Measurements from ENCODE around the gene PNPLA7.
"Not testable (repeated sequence)": the region's sequence is repeated elsewhere in the genome, so short reads cannot be mapped to it uniquely, and the experiment has no call there.

PNPLA7 gene

GRCh38 chr9:137552022-137552768, 2.0 kb upstream of the PNPLA7 start:
- peak in 1 of 2 donors; percentile 27 for DNase-seq (ENCODE audit: low read depth in 2 of 2)
- TF ChIP-seq, protein P1, sequence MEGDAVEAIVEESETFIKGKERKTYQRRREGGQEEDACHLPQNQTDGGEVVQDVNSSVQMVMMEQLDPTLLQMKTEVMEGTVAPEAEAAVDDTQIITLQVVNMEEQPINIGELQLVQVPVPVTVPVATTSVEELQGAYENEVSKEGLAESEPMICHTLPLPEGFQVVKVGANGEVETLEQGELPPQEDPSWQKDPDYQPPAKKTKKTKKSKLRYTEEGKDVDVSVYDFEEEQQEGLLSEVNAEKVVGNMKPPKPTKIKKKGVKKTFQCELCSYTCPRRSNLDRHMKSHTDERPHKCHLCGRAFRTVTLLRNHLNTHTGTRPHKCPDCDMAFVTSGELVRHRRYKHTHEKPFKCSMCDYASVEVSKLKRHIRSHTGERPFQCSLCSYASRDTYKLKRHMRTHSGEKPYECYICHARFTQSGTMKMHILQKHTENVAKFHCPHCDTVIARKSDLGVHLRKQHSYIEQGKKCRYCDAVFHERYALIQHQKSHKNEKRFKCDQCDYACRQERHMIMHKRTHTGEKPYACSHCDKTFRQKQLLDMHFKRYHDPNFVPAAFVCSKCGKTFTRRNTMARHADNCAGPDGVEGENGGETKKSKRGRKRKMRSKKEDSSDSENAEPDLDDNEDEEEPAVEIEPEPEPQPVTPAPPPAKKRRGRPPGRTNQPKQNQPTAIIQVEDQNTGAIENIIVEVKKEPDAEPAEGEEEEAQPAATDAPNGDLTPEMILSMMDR (IDR thresholded peaks at IDR 0.05; ENCODE audit: low read depth, low read length) = no peak

DNA sequence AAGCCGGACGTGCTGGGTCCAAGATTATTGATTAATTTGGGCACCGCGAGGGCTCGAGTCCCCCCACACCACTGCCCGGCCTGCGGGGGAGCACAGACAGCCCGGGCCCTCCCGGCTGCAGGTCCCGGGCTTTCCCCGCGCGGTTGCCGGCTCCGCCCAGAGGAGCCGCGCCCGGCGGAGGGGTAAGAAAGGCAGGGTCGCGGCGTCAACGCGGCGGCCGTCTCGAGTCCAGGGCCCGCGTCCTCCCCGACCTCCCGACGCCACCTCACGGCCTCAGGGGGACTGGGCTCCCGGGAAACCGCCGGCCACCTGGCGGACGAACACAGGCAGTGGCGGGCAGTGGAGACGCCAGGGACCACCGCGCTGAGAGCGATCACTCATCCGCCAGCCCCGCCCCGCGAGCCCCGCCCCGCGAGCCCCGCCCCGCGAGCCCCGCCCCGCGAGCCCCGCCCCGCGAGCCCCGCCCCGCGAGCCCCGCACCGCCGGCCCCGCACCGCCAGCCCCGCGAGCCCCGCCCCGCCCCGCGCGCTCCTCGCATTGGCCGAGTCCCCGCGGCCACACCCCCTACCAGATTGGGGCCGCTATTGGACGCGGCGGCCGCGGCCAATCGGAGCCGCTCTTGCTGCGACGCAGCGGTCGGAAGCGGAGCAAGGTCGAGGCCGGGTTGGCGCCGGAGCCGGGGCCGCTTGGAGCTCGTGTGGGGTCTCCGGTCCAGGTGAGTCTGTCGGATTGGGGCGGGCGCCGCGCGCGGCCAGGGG, 1.2 kb upstream of the PNPLA7 start, which contains the start of gene MRPL41:
Gene MRPL41 (plus strand): TSS at position 616 of the 758 bp plus-strand sequence. CDS start 203 bp downstream, outside the sequence.
- TF ChIP-seq, protein P1 (IDR thresholded peaks at IDR 0.05; ENCODE audit: low read depth, low read length) = peak; percentile 27
- DNase-seq (ENCODE audit: low read depth in 2 of 2) = peak; percentile 85 to 91
- H3K4me3 ChIP-seq (replicated peaks in 1 of 2; ENCODE audit: low read depth in 2 of 2, low read length in 2 of 2) = peak within 1 kb of the TSS; percentile 70 to 89

More at GRCh38 chr9:137552022-137552768, 2.0 kb upstream of the PNPLA7 start:
- peak overlapping the region; percentile 70 to 89 for H3K4me3 ChIP-seq (replicated peaks in 1 of 2; ENCODE audit: low read depth in 2 of 2, low read length in 2 of 2)

DNA sequence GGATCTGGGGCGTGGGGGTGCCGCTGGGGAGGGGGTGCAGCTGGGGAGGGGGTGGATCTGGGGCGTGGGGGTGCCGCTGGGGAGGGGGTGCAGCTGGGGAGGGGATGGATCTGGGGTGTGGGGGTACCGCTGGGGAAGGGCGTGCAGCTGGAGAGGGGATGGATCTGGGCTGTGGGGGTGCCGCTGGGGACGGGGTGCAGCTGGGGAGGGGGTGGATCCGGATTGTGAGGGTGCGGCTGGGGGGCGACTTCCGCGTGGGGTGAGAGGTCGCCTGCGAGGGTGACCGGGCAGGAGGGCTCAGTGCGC, 709 bp upstream of the PNPLA7 start:
- not testable (repeated sequence) for DNase-seq (ENCODE audit: low read depth in 2 of 2)

DNA sequence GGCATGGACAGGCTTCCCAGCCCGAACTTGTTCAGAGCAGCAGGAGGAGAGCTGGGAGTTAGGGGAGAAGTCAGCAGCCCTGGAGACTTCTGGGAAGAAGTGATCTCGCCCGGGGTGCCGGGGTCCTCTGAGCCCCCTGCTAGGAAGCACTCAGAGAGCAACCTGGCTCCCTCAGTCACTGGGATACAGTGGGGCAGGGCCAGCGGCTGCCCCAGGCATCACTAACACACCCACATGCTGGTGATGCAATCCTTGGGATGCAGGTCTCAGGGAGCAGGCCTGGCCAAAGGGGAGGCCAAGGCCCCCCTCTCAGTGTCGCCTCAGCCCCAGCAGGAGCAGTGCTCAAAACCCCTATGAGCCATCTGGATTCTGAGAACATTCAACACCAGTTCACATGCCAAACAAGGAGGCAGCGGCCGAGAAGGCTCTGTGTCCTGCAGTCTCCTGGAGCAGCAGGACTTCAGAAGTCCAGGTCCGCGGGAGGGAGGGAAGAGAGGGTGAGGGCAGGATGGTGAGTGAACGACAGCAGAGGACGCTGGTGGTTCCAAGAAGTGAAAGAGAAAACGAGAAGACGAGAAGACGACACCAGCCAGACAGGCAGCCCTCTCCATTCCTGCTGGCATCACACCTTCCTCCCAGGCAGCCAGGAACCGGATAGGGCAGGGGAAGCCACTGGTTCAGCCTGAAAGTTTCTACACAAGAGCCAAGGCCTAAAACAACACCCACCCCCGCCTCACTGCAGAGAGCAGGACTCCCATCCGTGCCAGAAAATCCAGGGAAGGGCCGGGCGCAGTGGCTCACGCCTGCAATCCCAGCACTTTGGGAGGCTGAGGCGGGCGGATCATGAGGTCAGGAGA, 2.3 kb downstream of the PNPLA7 start:
- TF ChIP-seq, protein P1 (IDR thresholded peaks at IDR 0.05; ENCODE audit: low read depth, low read length) = no peak
- no peak overlapping the region for H3K4me3 ChIP-seq (replicated peaks in 1 of 2; ENCODE audit: low read depth in 2 of 2, low read length in 2 of 2)
- DNase-seq (ENCODE audit: low read depth in 2 of 2) = no peak

More for the DNA sequence above, 709 bp upstream of the PNPLA7 start:
- H3K4me3 ChIP-seq (replicated peaks in 1 of 2; ENCODE audit: low read depth in 2 of 2, low read length in 2 of 2) = peak overlapping the region; percentile 65 to 67

- peak; percentile 64 to 81 for DNase-seq (ENCODE audit: low read depth in 2 of 2)
- H3K4me3 ChIP-seq (replicated peaks in 1 of 2; ENCODE audit: low read depth in 2 of 2, low read length in 2 of 2) = no peak overlapping the region
- TF ChIP-seq, protein P1 (IDR thresholded peaks at IDR 0.05; ENCODE audit: low read depth, low read length) = no peak
Measured at GRCh38 chr9:137545123-137545522, 5.1 kb downstream of the PNPLA7 start.

- DNase-seq (ENCODE audit: low read depth in 2 of 2) = peak; percentile 50 to 63
- H3K4me3 ChIP-seq (replicated peaks in 1 of 2; ENCODE audit: low read depth in 2 of 2, low read length in 2 of 2) = no peak overlapping the region
- TF ChIP-seq, protein P1 (IDR thresholded peaks at IDR 0.05; ENCODE audit: low read depth, low read length) = no peak
Measured at GRCh38 chr9:137544176-137544760, 5.9 kb downstream of the PNPLA7 start.

Data from cardiac fibroblast (primary cell).